ENCODE measurements around the gene C21orf91. TPM values are rescaled to one million over a fixed set of nuclear protein-coding genes. Genes with fewer than 3 reads are reported as not detected.
"Not testable (repeated sequence)": the region's sequence is repeated elsewhere in the genome, so short reads cannot be mapped to it uniquely, and the experiment has no call there.

C21orf91 gene
- polyA plus RNA-seq, 3 donors = 28.9 to 32.6 (median 29.1) TPM

GRCh38 chr21:17779980-17780379, 39.2 kb downstream of the C21orf91 start:
- no peak for DNase-seq (ENCODE audit: low read depth in 3 of 3, low spot score in 2 of 3)

- DNase-seq (ENCODE audit: low read depth in 3 of 3, low spot score in 2 of 3) = no peak
These were observed 39.7 kb downstream of the C21orf91 start for GRCh38 chr21:17779496-17779895.

- DNase-seq (ENCODE audit: low read depth in 3 of 3, low spot score in 2 of 3) = no peak
These were observed 41.9 kb downstream of the C21orf91 start for GRCh38 chr21:17777072-17777765.

- DNase-seq (ENCODE audit: low read depth in 3 of 3, low spot score in 2 of 3) = no peak
These were observed 43.6 kb downstream of the C21orf91 start for GRCh38 chr21:17775431-17776126.

- DNase-seq (ENCODE audit: low read depth in 3 of 3, low spot score in 2 of 3) = not testable (repeated sequence)
These were observed 44.1 kb downstream of the C21orf91 start for GRCh38 chr21:17775021-17775420.

GRCh38 chr21:17769447-17769845, 49.7 kb downstream of the C21orf91 start:
- no peak for DNase-seq (ENCODE audit: low read depth in 3 of 3, low spot score in 2 of 3)

GRCh38 chr21:17768840-17769446, 50.2 kb downstream of the C21orf91 start:
- DNase-seq (ENCODE audit: low read depth in 3 of 3, low spot score in 2 of 3) = no peak

- DNase-seq (ENCODE audit: low read depth in 3 of 3, low spot score in 2 of 3) = no peak
These were observed 53.9 kb downstream of the C21orf91 start for GRCh38 chr21:17765207-17765606.

GRCh38 chr21:17763288-17764037, 55.7 kb downstream of the C21orf91 start:
- DNase-seq (ENCODE audit: low read depth in 3 of 3, low spot score in 2 of 3) = no peak

GRCh38 chr21:17759511-17760178, 59.5 kb downstream of the C21orf91 start:
- DNase-seq (ENCODE audit: low read depth in 3 of 3, low spot score in 2 of 3) = no peak

- no peak for DNase-seq (ENCODE audit: low read depth in 3 of 3, low spot score in 2 of 3)
These were observed 60.5 kb downstream of the C21orf91 start for GRCh38 chr21:17758683-17759082.

GRCh38 chr21:17757671-17758070, 61.5 kb downstream of the C21orf91 start:
- DNase-seq (ENCODE audit: low read depth in 3 of 3, low spot score in 2 of 3) = no peak

GRCh38 chr21:17753736-17754135, 65.4 kb downstream of the C21orf91 start:
- no peak for DNase-seq (ENCODE audit: low read depth in 3 of 3, low spot score in 2 of 3)

GRCh38 chr21:17752171-17752570, 67.0 kb downstream of the C21orf91 start:
- DNase-seq (ENCODE audit: low read depth in 3 of 3, low spot score in 2 of 3) = no peak

- no peak for DNase-seq (ENCODE audit: low read depth in 3 of 3, low spot score in 2 of 3)
These were observed 72.2 kb downstream of the C21orf91 start for GRCh38 chr21:17746920-17747319.

- no peak for DNase-seq (ENCODE audit: low read depth in 3 of 3, low spot score in 2 of 3)
These were observed 74.1 kb downstream of the C21orf91 start for GRCh38 chr21:17745086-17745485.

GRCh38 chr21:17742940-17743592, 76.1 kb downstream of the C21orf91 start:
- no peak for DNase-seq (ENCODE audit: low read depth in 3 of 3, low spot score in 2 of 3)

GRCh38 chr21:17742181-17742580, 77.0 kb downstream of the C21orf91 start:
- DNase-seq (ENCODE audit: low read depth in 3 of 3, low spot score in 2 of 3) = no peak
